SHP77 (cell line): ENCODE results near the gene THRAP3.
A peak's percentile ranks its signal among the peaks of the same experiment; 100 is the strongest.
"Not testable (repeated sequence)": the region's sequence is repeated elsewhere in the genome, so short reads cannot be mapped to it uniquely, and the experiment has no call there.

Source experiments
- DNase-seq, 2 experiments: peaks; one replicate each; lab custom pipeline; 2025; lab: John Stamatoyannopoulos, UW

The THRAP3 gene

DNA sequence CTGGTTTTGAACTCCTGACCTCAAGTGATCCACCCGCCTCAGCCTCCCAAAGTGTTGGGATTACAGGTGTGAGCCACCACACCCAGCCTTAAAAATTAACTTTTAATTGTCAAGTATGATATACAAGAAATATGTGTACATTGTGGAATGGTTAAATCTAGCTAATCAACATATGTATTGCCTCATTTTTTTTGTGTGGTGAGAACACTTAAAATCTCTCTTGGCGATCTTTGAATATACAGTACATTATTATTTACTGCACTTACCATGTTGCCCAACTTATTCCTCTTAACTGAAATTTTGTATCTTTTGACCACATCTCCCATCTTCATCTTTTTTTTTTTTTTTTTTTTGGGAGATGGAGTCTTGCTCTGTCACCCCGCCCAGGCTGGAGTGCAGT, 23.3 kb downstream of the THRAP3 start:
- DNase-seq, result no peak

DNA sequence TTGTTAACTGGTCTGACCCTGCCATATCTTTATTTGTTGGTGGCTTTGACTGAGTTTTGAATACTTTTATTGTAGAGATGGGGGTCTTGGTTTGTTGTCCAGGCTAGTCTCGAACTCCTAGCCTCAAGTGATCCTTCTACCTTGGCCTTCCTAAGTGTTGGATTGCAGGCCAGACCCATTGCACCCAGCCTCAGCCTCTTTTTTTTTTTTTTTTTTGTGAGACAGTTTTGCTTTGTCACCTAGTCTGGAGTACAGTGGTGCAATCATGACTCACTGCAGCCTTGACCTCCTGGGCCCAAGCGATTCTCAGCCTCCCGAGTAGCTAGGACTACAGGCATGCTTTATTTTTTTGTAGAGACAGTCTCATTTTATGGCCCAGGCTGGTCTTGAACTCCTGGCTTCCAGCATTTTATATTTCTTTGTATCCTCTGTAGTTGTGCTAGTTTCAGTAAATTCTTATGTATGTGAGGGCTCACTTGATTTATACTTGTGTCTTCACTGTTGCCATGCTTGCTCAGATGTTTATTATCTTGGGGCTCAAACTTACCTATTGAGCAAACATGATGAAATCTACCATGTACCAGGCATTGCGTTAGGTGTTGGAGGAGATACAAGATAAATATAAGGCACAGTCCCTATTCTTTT, 24.1 kb downstream of the THRAP3 start:
- no peak for DNase-seq

DNA sequence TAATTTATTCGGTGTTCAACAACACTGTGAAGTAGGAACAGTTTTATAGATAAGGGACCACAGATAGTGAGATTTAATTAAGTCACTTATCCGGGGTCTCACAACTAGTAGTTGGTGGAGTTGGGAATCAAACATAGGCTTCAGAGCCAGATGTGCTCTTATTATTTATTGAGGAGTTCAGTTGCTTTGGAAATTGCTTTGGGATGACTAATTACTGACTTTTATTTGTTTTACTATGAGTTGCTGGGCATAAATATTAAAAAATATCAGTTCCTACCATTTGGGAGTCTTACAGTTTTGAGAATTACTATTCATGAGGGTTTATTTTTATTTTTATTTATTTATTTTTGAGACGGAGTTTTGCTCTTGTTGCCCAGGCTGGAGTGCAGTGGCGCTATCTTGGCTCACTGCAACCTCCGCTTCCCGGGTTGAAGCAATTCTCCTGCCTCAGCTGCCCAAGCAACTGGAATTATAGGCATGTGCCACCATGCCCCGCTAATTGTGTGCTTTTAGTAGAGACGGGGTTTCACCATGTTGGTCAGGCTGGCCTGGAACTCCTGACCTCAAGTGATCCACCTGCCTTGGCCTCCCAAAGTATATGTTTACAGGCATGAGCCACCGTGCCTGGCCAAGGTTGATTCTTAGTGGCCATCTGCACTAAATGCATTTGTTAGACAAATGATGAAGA, 27.7 kb downstream of the THRAP3 start:
- no peak for DNase-seq

DNA sequence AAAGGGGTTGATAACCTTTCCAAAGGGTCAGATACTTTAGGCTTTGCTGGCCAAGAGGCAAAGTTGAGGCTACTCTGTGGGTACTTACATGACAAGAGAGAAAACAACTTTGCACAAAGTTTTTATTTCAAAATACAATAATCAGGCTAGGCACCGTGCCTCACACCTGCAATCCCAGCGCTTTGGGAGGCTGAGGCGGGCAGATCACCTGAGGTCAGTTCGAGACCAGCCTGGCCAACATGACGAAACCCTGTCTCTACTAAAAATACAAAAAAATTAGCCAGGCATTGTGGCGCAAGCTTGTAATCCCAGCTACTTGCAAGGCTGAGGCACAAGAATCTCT, 28.2 kb downstream of the THRAP3 start:
- not testable (repeated sequence) for DNase-seq

DNA sequence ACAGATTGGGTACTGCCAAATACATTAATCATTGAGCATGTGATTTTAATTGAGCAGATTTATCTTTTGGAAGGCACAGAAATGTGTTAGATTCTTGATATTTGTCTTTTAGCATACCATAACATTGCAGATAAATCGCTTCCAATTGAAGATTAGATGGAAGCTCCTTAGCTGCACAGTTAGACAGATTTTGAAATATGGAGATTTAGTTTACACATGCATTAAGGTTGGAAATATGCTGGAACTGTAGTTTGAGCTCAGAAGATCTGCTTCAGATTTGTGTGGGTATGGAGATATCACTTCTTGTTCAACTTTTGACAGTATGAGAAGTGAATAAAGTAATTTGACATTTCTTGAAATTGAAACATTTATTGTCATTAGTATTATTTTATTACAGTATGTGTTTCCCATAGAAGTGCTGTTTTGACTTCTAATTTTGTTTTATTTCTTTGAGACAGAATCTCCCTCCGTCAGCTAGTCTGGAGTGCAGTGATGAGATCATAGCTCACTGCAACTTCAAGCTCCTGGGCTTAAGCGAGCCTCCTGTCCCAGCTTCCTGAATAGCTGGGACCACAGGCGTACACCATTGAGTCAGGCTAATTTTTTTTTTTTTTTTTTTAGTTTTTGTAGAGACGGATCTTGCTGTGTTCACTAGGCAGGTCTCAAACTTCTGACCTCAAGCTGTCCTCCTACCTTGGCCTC, 29.1 kb downstream of the THRAP3 start:
- DNase-seq, result no peak

DNA sequence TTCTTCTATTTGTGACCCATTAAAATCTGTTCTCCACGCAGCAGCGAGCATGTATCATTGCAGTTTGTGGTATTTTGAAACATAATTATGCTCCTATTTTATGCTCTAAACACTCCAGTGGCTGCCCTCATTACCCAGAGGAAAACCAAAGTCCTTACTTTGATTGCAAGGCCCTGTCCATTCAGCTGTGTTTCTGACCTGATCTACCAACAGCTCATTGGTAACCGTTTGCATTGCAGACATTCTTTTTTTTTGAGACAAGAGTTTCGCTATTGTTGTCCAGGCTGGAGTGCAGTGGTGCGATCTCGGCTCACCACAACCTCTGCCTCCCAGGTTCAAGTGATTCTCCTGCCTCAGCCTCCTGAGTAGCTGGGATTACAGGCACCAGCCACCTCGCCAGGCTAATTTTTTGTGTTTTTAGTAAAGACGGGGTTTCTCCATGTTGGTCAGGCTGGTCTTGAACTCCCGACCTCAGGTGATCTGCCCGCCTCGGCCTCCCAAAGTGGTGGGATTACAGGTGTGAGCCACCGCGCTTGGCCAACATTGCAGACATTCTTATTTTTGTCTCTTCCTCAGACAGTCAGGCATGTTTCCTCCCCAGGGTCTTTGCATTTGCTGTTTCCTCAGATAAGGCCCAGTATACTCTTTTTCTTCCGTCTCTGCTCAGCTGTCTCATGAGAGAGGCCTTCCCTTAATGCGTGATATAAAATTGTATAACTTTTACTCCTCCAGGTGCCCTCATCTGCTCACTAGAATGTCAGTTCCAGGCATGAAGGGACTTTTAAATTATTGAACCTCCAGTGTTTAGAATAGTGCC, 32.5 kb downstream of the THRAP3 start:
- no peak for DNase-seq

DNA sequence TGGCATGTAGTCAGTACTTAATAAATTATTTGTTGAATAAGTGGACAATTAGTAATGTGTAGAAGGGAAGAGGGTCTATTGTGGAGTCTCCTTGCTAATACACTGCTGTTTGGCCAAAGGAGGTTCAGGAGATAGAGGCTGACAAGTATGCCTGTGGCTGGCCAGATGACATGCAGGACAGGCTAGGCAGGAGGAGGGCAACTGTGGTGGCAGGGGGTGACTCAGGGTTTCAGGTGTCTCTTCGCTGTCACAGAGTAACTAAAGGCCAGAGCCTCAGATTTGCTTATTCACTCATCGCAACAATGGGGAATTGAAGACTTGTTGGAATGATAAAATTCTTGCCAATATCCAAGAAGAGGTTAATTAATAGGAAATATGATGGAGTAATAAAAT, 33.1 kb downstream of the THRAP3 start:
- no peak for DNase-seq

DNA sequence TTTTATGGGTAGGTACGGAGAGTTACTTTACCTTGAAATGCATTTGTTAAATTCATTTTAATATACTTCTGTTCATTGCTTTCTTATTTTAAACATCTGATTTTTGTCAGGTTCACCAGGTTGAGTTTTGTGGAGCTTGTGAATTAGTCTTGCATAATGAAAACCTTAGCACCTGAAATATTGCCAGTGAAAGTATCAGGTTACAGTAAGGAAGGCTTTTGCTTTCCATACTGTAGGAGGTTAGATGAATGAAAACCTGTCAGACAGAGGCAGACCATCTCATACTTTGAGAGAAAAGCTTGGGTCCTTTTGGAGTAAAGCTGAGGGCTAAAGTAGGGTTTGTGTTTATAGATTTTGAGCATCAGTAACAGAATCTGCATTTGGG, 34.7 kb downstream of the THRAP3 start:
- DNase-seq, result no peak

DNA sequence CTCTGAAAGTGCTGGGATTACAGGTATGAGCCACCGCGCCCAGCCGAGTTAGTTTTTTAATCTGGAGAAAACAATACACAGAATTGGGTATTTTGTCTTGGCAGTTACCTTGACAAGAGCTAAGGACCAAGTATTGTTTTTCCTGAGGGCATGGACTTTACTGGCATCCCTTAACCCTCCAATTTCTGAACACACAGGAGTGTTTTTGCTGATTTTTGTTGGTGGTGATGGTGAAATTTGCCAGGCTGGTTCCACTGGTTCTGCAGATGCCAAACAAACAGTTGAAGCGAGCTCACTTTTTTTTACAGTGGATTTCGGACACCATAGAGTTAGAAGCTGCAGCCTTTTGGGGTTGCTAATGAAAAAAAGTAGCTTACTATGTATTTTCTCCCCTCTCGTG, 44.7 kb downstream of the THRAP3 start:
- DNase-seq, result no peak

DNA sequence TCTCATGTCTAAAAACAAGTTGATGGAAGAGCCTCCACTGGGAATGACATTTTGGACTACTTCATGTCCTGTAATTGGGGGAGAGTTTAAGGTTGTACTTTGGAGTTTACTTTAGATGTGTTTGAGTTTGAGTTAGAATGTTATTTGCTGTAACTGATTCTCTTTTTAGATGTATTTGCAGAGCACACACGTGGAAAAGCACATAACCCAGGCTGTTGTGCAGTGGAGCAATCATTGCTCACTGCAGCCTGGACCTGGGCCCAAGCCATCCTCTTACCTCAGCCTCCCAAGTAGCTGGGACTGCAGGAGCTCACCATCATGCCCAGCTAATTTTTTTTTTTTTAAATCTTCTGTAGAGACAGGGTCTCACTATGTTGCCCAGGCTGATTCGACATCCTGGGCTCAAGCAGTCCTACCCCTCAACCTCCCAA, 45.2 kb downstream of the THRAP3 start:
- DNase-seq, result no peak

DNA sequence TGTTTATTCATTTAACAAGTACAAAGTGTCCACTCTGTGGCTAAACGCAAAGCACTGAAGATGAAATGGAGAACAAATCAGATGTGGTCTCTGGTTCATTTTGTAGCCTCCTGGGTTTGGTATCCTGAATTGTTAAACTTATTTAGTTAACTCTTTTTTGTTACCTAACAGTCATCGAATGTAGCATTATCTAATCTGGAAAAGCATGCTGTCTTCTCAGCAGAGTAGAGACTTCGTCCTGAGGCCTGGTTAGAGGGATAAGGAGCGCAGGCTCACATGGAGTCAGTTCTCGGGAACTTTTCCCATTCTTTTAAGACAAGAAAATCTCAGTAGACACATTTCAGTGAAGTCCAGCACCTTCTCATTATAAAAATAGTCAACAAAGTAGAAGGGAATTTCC, 48.8 kb downstream of the THRAP3 start:
- no peak for DNase-seq

DNA sequence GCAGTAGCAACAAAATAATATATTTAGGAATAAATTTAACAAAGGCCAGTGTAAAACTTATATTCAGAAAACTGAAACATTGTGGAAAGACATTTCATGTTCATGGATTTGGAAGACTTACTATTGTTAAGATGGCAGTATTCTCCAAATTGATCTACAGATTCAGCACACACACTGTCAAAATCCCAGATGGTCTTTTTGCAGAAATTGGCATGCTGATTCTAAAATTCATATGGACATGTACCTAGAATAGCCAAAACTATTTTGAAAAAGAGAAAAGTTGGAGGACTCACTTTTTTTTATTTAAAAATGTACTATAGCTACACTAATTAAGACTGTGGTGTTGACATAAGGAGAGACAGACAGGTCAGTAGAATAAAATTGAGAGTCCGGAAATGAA, 50.0 kb downstream of the THRAP3 start:
- no peak for DNase-seq

DNA sequence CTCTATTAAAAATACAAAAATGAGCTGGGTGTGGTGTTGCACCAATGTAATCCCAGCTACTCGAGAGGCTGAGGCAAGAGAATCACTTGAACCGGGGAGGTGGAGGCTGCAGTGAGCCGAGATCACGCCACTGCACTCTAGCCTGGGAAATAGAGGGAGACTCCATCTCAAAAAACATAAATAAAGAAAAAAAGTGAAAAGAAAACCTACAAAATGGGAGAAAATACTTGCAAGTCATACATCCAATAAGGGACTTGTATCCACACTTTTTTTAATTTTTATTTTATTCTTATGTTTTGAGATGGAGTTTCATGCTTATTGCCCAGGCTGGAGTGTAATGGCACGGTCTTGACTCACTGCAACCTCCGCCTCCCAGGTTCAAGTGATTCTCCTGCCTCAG, 52.4 kb downstream of the THRAP3 start:
- DNase-seq, result no peak

DNA sequence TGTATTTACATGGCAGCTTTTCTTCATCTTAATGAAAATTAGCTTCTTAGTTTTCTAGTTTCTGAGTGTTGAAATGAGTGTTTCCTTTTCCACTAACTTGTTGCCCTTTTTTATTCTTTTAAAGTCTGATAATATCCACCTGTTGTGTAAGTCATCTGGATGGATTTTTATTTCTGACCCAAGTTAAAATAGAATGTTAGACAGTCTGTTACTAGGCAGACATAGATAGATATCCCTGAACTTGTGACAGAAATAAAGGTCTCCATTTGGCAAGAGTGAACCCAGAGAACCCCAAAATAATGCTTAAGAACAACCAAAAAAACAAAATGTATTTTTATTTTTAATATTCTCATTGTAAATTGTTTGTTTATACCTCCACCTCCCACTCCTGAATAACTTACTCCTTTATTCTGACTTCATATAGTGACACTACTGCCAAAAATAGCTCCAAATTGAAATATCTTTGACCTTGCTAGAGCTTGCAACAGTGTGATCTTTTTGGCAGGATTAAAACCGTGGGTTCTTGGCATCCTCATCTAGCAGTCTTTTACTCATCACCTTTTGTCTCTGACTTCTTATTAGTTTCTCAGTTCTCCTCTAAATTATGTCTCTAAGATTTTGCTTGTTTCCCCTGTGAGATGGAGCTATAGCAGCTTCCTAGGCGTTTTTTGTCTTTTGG, 55.0 kb downstream of the THRAP3 start:
- no peak for DNase-seq

DNA sequence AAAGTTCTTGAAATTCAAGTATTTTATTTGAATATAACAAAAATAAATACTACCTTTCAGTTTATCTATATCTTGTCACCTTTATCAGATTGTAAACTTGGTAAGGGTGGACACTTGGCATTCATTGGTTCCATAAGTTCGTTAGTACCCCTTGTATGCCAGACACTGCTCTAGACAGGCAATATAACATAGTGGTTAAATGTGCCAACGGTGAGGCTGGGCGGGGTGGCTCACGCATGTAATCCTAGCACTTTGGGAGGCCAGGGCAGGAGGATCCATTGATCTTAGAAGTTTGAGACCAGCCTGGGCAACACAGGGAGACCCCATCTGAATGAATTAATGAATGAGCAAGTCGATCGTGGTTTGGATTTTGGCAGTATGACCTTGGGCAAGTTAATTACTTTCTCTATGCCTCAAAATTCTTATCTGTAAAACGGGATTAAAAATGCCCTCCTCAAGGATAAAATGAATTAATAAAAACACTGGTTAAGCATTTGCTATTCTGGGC, 55.6 kb downstream of the THRAP3 start:
- DNase-seq, result no peak

DNA sequence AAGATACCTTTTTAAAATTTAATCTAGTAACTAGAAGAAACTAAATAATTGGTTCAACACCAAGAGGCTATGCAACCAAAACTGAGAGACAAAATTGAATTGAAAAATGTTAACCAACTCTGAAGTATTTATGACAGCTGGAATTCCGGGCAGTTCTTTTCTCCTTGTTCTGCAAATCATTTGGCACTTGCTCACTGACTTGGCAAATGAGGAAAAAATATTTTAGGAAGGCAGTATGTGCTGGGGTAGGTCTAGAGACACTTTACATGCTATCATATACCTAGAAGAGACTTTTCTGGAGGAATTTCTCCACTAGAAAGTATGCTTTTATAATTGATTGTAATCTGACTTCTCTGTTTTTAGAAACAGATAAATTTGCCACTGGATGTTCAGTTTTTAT, 59.8 kb downstream of the THRAP3 start:
- no peak for DNase-seq

DNA sequence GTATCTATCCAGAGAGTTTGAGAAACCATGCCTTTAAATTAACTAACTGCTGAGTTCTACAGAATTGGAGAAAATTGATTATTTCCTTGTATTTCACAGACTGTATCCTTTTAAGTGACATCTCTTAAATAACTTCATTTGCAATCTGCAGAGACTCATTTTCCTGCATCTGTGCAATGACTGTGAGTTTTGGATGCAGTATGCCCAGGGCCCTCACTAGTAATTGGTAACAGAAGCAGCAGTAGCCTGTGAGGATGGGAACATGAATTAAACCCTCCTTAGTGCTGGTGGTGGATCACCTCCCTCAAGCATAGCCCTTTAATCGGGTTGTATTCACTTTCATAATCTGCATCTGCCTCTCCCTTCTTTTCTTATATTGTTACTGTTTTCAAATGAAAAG, 60.3 kb downstream of the THRAP3 start:
- DNase-seq, result no peak

DNA sequence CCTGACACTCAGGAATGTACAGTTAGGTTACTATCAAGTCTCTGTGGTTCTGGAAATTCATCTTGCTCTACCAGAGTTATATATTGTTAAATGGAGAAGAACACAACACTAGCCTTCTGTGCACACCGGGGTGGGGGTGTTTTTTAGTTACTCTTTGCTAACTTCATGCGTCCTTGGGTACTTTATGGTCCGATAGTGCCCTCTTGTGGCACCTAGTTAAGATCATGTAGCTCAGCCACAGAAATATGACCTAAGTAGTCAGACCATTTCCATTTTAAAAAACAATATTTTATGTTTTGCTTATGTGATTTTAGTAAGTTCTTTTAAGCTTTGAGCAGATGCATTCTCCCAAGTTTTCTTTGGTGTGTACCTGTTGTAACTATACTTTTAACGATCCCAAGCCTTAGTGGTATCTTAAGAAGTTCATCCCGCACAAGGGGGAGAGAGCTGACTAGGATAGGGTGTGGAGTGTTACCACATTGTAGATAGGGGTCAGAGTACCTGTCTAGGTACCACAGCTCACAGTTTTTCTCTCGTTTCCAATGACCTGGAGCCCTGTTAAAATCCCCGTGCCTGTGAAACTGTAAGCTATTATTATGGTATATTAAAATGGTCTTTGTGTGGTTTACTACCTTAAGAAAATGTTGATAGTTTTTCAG, 61.3 kb downstream of the THRAP3 start:
- DNase-seq, result peak; percentile 61 to 67

DNA sequence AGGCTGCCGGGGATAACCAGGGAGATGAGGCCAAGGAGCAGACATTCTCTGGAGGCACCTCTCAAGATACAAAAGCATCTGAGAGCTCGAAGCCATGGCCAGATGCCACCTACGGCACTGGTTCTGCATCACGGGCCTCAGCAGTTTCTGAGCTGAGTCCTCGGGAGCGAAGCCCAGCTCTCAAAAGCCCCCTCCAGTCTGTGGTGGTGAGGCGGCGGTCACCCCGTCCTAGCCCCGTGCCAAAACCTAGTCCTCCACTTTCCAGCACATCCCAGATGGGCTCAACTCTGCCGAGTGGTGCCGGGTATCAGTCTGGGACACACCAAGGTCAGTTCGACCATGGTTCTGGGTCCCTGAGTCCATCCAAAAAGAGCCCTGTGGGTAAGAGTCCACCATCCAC, 62.6 kb downstream of the THRAP3 start:
- DNase-seq, result no peak

DNA sequence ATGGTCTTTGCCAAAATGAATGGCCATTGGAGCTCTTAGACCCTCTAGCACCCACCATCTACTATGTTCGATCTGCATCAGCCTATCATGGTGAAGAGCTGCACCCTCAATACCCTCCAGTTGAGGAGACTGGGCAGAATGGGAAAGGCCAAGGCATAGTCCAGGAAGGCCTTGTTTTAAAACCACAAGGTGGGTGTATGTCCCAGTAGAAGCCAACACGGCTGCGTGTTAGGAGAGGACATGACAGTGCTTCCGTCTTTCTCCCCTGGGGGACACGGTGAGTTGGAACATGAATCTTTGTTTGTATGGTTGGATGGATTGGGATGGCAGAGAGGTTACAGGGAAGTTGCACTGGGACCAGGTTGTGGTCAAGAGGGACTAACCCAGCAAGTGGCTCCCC, 63.4 kb downstream of the THRAP3 start:
- DNase-seq, result no peak

DNA sequence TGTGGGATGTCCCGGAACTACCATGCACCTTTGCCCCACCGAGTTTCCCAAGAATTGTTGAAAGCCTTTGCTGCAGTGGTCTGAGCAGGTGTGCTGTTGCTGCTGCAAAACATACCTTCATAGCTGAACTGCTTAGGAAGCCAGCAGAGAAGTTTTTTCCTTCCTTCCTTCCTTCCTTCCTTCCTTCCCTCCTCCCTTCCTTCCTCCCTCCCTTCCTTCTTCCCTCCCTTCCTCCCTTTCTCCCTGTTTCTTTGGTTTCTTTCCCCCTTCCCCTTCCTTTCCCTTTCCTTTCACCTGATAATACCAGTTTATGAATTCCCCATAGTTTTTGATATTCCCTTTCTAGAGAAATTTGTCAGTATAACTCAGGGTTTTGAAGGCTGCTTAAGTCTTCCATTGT, 71.1 kb downstream of the THRAP3 start:
- DNase-seq, result no peak
